Measurements from ENCODE around the gene BUD23. TPM values are rescaled to one million over a fixed set of nuclear protein-coding genes. Genes with fewer than 3 reads are reported as not detected.
"Not testable (repeated sequence)": the region's sequence is repeated elsewhere in the genome, so short reads cannot be mapped to it uniquely, and the experiment has no call there.

BUD23 gene
- total RNA-seq, 2 experiments from 2014 or later: 57.0 to 57.2 TPM

- H3K4me3 Mint-ChIP-seq: no peak overlapping the region
- H3K27ac Mint-ChIP-seq: no peak overlapping the region
- H3K4me1 Mint-ChIP-seq: peaks cover 7% of the 10 kb centered on the region
- CTCF ChIA-PET: no interaction called here
- H3K9me3 Mint-ChIP-seq: no peaks in the 10 kb centered on the region
- DNase-seq: no peak
- H3K36me3 Mint-ChIP-seq (ENCODE audit: low read depth): no peaks in the 10 kb centered on the region
- H3K27me3 Mint-ChIP-seq: peaks cover 58% of the 10 kb centered on the region
- POLR2A ChIA-PET: no interaction called here
These were observed 32.9 kb upstream of the BUD23 start for GRCh38 chr7:73650524-73650923.

DNA sequence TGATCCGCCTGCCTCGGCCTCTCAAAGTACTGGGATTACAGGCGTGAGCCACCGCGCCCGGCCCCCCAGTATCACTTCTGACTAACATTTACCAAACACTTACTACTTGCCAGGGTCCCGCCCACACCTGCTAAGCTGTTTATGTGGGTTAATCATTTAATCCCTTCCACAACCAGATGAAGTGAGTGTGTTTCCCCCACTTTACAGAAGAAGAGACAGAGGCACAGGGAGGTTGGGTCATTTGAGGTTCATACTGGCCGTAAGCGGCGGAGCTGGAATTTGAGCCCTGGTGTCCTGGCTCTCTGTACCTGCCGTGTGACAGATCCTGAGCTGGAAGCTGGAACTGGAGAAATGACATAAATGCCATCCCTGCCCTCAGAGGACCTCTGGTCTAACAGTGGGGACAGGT lies 30.9 kb upstream of the BUD23 start:
- Mint-ChIP-seq H3K27me3 (peaks cover 41% of the 10 kb centered on the region), H3K9me3 (no peaks in the 10 kb centered on the region), H3K36me3 (ENCODE audit: low read depth) (no peaks in the 10 kb centered on the region), H3K27ac (no peak overlapping the region), H3K4me1 (peaks cover 7% of the 10 kb centered on the region), H3K4me3 (no peak overlapping the region)
- POLR2A ChIA-PET: no interaction called here
- DNase-seq: no peak
- CTCF ChIA-PET: interaction anchor here (0.5 kb wide), 1 partner anchor 121 kb away, joined by 3 read pairs; no protein-coding TSS in a partner anchor

DNA sequence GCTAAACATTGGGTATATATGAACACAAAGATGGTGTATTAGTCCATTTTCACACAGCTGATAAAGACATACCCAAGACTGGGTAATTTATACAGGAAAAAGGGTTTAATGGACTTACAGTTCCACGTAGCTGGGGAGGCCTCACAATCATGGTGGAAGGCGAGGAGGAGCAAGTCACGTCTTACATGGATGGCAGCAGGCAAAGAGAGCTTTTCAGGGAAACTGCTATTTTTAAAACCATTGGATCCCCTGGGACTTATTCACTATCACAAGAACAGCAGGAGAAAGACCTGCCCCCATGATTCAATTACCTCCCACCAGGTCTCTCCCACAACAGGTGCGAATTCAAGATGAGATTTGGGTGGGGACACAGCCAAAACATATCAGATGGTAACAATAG lies 28.1 kb upstream of the BUD23 start:
- H3K4me3 Mint-ChIP-seq; DNase-seq; H3K27ac Mint-ChIP-seq; H3K9me3 Mint-ChIP-seq; POLR2A ChIA-PET; H3K36me3 Mint-ChIP-seq (ENCODE audit: low read depth); H3K4me1 Mint-ChIP-seq: not testable (repeated sequence)
- H3K27me3 Mint-ChIP-seq: peaks cover 24% of the 10 kb centered on the region
- CTCF ChIA-PET: interaction anchor here (0.6 kb wide), 1 partner anchor 12 kb away, joined by 3 read pairs; no protein-coding TSS in a partner anchor

DNA sequence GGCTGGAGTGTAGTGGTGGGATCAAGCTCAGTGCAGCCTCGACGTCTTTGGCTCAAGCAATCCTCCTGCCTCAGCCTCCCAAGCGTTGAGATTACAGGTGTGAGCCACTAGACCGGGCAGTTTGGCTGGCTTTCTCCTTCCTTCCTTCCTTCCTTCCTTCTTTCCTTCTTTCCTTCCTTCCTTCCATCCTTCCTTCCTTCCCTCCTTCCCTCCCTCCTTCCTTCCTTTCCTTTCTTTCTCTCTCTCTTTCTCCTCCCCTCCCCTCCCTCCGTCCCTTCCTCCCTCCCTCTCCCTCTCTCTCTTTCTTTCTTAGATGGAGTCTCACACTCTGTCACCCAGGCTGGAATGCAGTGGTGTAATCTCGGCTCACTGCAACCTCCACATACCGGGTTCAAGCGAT lies 23.4 kb upstream of the BUD23 start:
- ChIA-PET POLR2A (no interaction called here), CTCF (interaction anchor here (1.0 to 1.1 kb wide), 2 partner anchors 54 to 74 kb away, joined by 3 read pairs; no protein-coding TSS in a partner anchor)
- Mint-ChIP-seq H3K4me1 (peaks cover 3% of the 10 kb centered on the region), H3K36me3 (ENCODE audit: low read depth) (peaks cover 4% of the 10 kb centered on the region), H3K27ac (no peak overlapping the region), H3K4me3 (no peak overlapping the region), H3K27me3 (peaks cover 26% of the 10 kb centered on the region), H3K9me3 (peaks cover 5% of the 10 kb centered on the region)
- DNase-seq: no peak

DNA sequence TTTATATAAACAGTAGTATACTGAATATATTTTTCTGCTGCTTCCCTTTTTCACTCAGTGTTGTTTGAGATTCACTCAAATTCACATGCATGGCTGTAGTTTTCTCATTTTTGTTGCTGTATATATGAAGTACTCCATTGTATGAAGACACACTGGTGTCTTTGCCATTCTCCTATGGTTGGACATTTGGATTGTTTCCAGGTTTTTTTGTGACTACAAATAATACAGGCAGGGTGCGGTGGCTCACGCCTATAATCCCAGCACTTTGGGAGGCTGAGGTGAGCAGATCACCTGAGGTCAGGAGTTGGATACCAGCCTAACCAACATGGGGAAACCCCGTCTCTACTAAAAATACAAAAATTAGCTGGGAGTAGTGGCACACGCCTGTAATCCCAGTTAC lies 22.8 kb upstream of the BUD23 start:
- H3K27ac Mint-ChIP-seq; H3K4me1 Mint-ChIP-seq; H3K36me3 Mint-ChIP-seq (ENCODE audit: low read depth); H3K9me3 Mint-ChIP-seq; H3K4me3 Mint-ChIP-seq; DNase-seq; POLR2A ChIA-PET: not testable (repeated sequence)
- CTCF ChIA-PET: interaction anchor here (1.0 kb wide), 1 partner anchor 54 kb away, joined by 3 read pairs; no protein-coding TSS in a partner anchor
- peaks cover 25% of the 10 kb centered on the region for H3K27me3 Mint-ChIP-seq

DNA sequence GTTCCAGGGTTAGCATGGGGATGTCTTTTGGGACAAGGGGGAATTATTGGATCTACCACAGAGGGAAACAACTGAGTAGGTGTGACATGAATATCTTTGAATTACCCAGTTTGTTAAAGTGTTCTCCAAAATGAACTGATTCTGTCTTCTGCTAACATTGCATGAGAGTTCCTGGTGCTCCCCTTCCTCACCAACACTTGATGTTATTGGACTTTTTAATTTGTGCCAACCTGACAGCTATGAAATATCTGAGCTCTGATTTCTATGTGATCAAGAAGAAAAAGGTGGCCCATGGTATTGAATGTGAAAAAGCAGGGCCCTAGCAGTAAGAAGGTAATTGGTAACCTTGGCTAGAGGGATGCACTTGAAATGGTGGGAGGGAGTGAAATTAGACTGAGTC lies 20.4 kb upstream of the BUD23 start:
- H3K4me1 Mint-ChIP-seq: peaks cover 8% of the 10 kb centered on the region

DNA sequence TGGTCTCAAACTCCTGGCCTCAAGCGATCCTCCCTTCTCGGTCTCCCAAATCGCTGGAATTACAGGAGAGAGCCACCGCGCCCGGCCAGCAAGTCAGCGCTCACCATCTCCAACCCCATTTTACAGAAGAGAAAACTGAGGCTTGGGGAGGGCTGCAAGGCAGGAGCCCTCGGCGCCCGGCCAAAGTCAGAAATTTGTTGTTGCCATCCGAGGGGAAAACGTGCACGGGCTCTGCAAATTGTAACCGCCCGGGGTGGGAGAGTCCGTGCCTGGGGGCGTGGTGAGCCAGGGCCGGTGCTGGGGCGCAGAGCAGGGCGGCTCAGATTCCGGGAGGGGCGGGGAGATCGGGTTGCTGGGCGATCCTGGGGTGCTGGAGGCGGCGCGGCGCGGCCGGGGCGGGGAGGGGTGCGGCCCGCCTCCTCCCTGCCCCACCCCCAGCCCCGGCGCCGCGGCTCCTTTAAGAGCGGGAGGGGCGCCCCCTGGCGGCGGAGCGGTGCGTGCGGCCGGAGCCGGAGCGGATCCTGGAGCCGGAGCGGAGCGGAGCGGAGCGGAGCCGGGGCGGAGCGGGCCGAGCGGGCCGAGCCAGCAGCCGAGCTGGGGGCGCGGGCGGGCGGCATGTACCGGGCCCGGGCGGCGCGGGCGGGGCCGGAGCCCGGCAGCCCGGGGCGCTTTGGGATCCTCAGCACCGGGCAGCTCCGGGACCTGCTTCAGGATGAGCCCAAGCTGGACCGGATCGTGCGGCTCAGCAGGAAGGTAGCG lies 15.9 kb upstream of the BUD23 start, which contains the start of gene VPS37D:
Gene VPS37D, plus strand, starts transcription at position 488 of the 759 bp plus-strand sequence. Its CDS starts 128 bp downstream, at position 616.
- Mint-ChIP-seq H3K4me3 (peak within 1 kb of the TSS; percentile 64), H3K9me3 (peaks cover 5% of the 10 kb centered on the region), H3K4me1 (peaks cover 12% of the 10 kb centered on the region), H3K27ac (no peak within 1 kb of the TSS), H3K36me3 (ENCODE audit: low read depth) (peaks cover 4% of the 10 kb centered on the region), H3K27me3 (peaks cover 43% of the 10 kb centered on the region)
- ChIA-PET CTCF (interaction anchor here (0.7 to 1.2 kb wide), 5 partner anchors 12 to 71 kb away, joined by 3 to 7 read pairs (median 3); partner anchors contain the start of gene ABHD11), POLR2A (interaction anchor here (0.9 to 1.5 kb wide), 3 partner anchors 16 to 146 kb away, joined by 3 to 5 read pairs (median 5); partner anchors contain the start of genes BAZ1B and BUD23)
- DNase-seq: peak; percentile 93

More for the DNA sequence above, 20.4 kb upstream of the BUD23 start:
- peaks cover 30% of the 10 kb centered on the region for H3K27me3 Mint-ChIP-seq
- no peak overlapping the region for H3K27ac Mint-ChIP-seq
- DNase-seq: no peak
- POLR2A ChIA-PET: no interaction called here
- peaks cover 4% of the 10 kb centered on the region for H3K36me3 Mint-ChIP-seq (ENCODE audit: low read depth)
- CTCF ChIA-PET: interaction anchor here (0.7 kb wide), 1 partner anchor 74 kb away, joined by 4 read pairs; no protein-coding TSS in a partner anchor
- H3K4me3 Mint-ChIP-seq: no peak overlapping the region
- peaks cover 5% of the 10 kb centered on the region for H3K9me3 Mint-ChIP-seq

GRCh38 chr7:73668103-73668885 lies 15.1 kb upstream of the BUD23 start:
- DNase-seq: no peak
- Mint-ChIP-seq H3K36me3 (ENCODE audit: low read depth) (peaks cover under 1% of the 10 kb centered on the region), H3K4me3 (peak overlapping the region; percentile 26), H3K27ac (no peak overlapping the region), H3K4me1 (peaks cover 12% of the 10 kb centered on the region), H3K9me3 (peaks cover under 1% of the 10 kb centered on the region), H3K27me3 (peaks cover 38% of the 10 kb centered on the region)
- CTCF ChIA-PET: interaction anchor here (0.8 to 1.1 kb wide), 3 partner anchors 16 to 70 kb away, joined by 3 to 6 read pairs (median 3); partner anchors contain the start of gene ABHD11
- POLR2A ChIA-PET: interaction anchor here (0.9 to 1.5 kb wide), 3 partner anchors 16 to 147 kb away, joined by 3 to 5 read pairs (median 5); partner anchors contain the start of genes BAZ1B and BUD23

DNA sequence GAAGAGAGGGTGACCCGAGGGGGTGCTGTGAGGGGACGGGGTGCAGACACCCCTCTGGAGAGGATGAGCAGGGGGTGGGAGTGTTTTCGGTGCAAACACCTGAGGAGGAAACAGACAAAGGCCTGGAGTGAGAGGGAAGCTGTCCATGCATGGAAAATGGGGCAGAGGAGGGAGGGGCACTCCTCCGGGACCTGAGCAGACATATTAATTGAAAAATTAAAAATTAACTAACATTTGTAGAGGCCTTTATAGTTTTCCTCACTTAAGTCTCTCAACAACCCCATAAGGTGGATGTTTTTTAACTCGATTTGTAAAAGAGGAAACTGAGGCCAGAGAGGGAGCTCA lies 14.5 kb upstream of the BUD23 start:
- Mint-ChIP-seq H3K36me3 (ENCODE audit: low read depth) (no peaks in the 10 kb centered on the region), H3K4me3 (no peak overlapping the region), H3K27ac (no peak overlapping the region), H3K9me3 (no peaks in the 10 kb centered on the region), H3K27me3 (peaks cover 37% of the 10 kb centered on the region), H3K4me1 (peaks cover 12% of the 10 kb centered on the region)
- POLR2A ChIA-PET: interaction anchor here (1.1 to 1.5 kb wide), 2 partner anchors 15 to 147 kb away, joined by 5 read pairs; partner anchors contain the start of genes BAZ1B and BUD23
- CTCF ChIA-PET: no interaction called here
- DNase-seq: no peak

DNA sequence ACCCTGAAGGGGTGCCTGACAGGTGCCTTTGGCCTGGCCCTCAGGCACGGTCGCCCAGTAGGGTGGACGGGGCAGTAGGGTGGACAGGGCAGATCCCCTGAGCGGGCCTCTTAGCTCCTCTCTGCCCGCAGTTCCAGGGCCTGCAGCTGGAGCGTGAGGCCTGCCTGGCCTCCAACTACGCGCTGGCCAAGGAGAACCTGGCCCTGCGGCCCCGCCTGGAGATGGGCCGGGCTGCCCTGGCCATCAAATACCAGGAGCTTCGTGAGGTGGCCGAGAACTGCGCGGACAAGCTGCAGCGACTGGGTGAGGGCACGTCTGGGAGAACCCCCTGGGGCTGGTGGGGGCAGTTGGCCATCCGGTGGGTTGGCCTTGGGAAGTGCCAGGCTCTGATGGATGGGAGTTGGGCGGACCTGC lies 14.1 kb upstream of the BUD23 start:
- CTCF ChIA-PET: no interaction called here
- no peak overlapping the region for H3K4me3 Mint-ChIP-seq
- POLR2A ChIA-PET: interaction anchor here (1.5 kb wide), 1 partner anchor 15 kb away, joined by 5 read pairs; the partner anchor contains the start of gene BUD23
- DNase-seq: no peak
- no peaks in the 10 kb centered on the region for H3K36me3 Mint-ChIP-seq (ENCODE audit: low read depth)
- H3K9me3 Mint-ChIP-seq: no peaks in the 10 kb centered on the region
- peaks cover 33% of the 10 kb centered on the region for H3K27me3 Mint-ChIP-seq
- H3K4me1 Mint-ChIP-seq: peaks cover 10% of the 10 kb centered on the region
- no peak overlapping the region for H3K27ac Mint-ChIP-seq

- no peak for DNase-seq
- no peaks in the 10 kb centered on the region for H3K9me3 Mint-ChIP-seq
- ChIA-PET CTCF (interaction anchor here (0.6 kb wide), 1 partner anchor 66 kb away, joined by 3 read pairs; no protein-coding TSS in a partner anchor), POLR2A (no interaction called here)
- H3K4me1 Mint-ChIP-seq: peaks cover 8% of the 10 kb centered on the region
- peaks cover 29% of the 10 kb centered on the region for H3K27me3 Mint-ChIP-seq
- H3K4me3 Mint-ChIP-seq: no peak overlapping the region
- H3K36me3 Mint-ChIP-seq (ENCODE audit: low read depth): no peaks in the 10 kb centered on the region
- H3K27ac Mint-ChIP-seq: no peak overlapping the region
These were observed 13.5 kb upstream of the BUD23 start for GRCh38 chr7:73669858-73670385.

GRCh38 chr7:73671322-73671661 lies 12.1 kb upstream of the BUD23 start:
- DNase-seq: no peak
- H3K27ac Mint-ChIP-seq: no peak overlapping the region
- H3K4me1 Mint-ChIP-seq: peaks cover 7% of the 10 kb centered on the region
- H3K36me3 Mint-ChIP-seq (ENCODE audit: low read depth): no peaks in the 10 kb centered on the region
- no peaks in the 10 kb centered on the region for H3K9me3 Mint-ChIP-seq
- H3K27me3 Mint-ChIP-seq: peaks cover 19% of the 10 kb centered on the region
- ChIA-PET CTCF (interaction anchor here (0.6 kb wide), 1 partner anchor 184 kb away, joined by 3 read pairs; no protein-coding TSS in a partner anchor), POLR2A (no interaction called here)
- H3K4me3 Mint-ChIP-seq: no peak overlapping the region

All from activated CD4-positive, alpha-beta memory T cell treated with anti-CD3 and anti-CD28 coated beads, Interleukin-2, amount 10 ng/mL, durations not matched to agents 7 days and 5 days (primary cell).